ENCODE data around the gene GAB1. TPM values are rescaled to one million over a fixed set of nuclear protein-coding genes. Genes with fewer than 3 reads are reported as not detected.

Gene GAB1
- polyA plus RNA-seq, 4 donors, result 38.0 to 53.9 (median 46.5) TPM

GRCh38 chr4:143383005-143383574 lies 46.4 kb downstream of the GAB1 start:
- DNase-seq (ENCODE audit: low read depth in 4 of 4, low spot score in 3 of 4), result no peak

- no peak for DNase-seq (ENCODE audit: low read depth in 4 of 4, low spot score in 3 of 4)
These were observed 47.8 kb downstream of the GAB1 start for GRCh38 chr4:143384381-143384994.

- no peak for DNase-seq (ENCODE audit: low read depth in 4 of 4, low spot score in 3 of 4)
These were observed 50.1 kb downstream of the GAB1 start for GRCh38 chr4:143386812-143387211.

GRCh38 chr4:143389579-143390195 lies 53.0 kb downstream of the GAB1 start:
- DNase-seq (ENCODE audit: low read depth in 4 of 4, low spot score in 3 of 4), result no peak

- DNase-seq (ENCODE audit: low read depth in 4 of 4, low spot score in 3 of 4), result no peak
These were observed 54.1 kb downstream of the GAB1 start for GRCh38 chr4:143390764-143391163.

- DNase-seq (ENCODE audit: low read depth in 4 of 4, low spot score in 3 of 4), result no peak
These were observed 54.6 kb downstream of the GAB1 start for GRCh38 chr4:143391261-143391660.

- DNase-seq (ENCODE audit: low read depth in 4 of 4, low spot score in 3 of 4), result no peak
These were observed 55.2 kb downstream of the GAB1 start for GRCh38 chr4:143391895-143392294.

GRCh38 chr4:143393195-143393594 lies 56.5 kb downstream of the GAB1 start:
- no peak for DNase-seq (ENCODE audit: low read depth in 4 of 4, low spot score in 3 of 4)

GRCh38 chr4:143394739-143395453 lies 58.2 kb downstream of the GAB1 start:
- DNase-seq (ENCODE audit: low read depth in 4 of 4, low spot score in 3 of 4), result no peak

- no peak for DNase-seq (ENCODE audit: low read depth in 4 of 4, low spot score in 3 of 4)
These were observed 60.0 kb downstream of the GAB1 start for GRCh38 chr4:143396695-143397094.

- no peak for DNase-seq (ENCODE audit: low read depth in 4 of 4, low spot score in 3 of 4)
These were observed 60.7 kb downstream of the GAB1 start for GRCh38 chr4:143397335-143397734.

GRCh38 chr4:143397887-143398286 lies 61.2 kb downstream of the GAB1 start:
- no peak for DNase-seq (ENCODE audit: low read depth in 4 of 4, low spot score in 3 of 4)

GRCh38 chr4:143399113-143399949 lies 62.7 kb downstream of the GAB1 start:
- no peak for DNase-seq (ENCODE audit: low read depth in 4 of 4, low spot score in 3 of 4)

- no peak for DNase-seq (ENCODE audit: low read depth in 4 of 4, low spot score in 3 of 4)
These were observed 63.4 kb downstream of the GAB1 start for GRCh38 chr4:143400082-143400481.

- DNase-seq (ENCODE audit: low read depth in 4 of 4, low spot score in 3 of 4), result no peak
These were observed 66.3 kb downstream of the GAB1 start for GRCh38 chr4:143402776-143403552.

GRCh38 chr4:143403553-143403820 lies 66.8 kb downstream of the GAB1 start:
- DNase-seq (ENCODE audit: low read depth in 4 of 4, low spot score in 3 of 4), result no peak

GRCh38 chr4:143404555-143404954 lies 67.9 kb downstream of the GAB1 start:
- no peak for DNase-seq (ENCODE audit: low read depth in 4 of 4, low spot score in 3 of 4)

GRCh38 chr4:143405075-143405730 lies 68.5 kb downstream of the GAB1 start:
- DNase-seq (ENCODE audit: low read depth in 4 of 4, low spot score in 3 of 4), result no peak

- no peak for DNase-seq (ENCODE audit: low read depth in 4 of 4, low spot score in 3 of 4)
These were observed 69.8 kb downstream of the GAB1 start for GRCh38 chr4:143406523-143406922.

- no peak for DNase-seq (ENCODE audit: low read depth in 4 of 4, low spot score in 3 of 4)
These were observed 70.8 kb downstream of the GAB1 start for GRCh38 chr4:143407474-143407873.
